ENCODE results near the gene PTPN18. TPM values are rescaled to one million over a fixed set of nuclear protein-coding genes. Genes with fewer than 3 reads are reported as not detected.
"Not testable (repeated sequence)": the region's sequence is repeated elsewhere in the genome, so short reads cannot be mapped to it uniquely, and the experiment has no call there.

PTPN18 gene
- total and polyA plus RNA-seq, 2 of the 4 experiments (the other 2 are of a cell fraction) = 9.7 to 15.5 TPM

DNA sequence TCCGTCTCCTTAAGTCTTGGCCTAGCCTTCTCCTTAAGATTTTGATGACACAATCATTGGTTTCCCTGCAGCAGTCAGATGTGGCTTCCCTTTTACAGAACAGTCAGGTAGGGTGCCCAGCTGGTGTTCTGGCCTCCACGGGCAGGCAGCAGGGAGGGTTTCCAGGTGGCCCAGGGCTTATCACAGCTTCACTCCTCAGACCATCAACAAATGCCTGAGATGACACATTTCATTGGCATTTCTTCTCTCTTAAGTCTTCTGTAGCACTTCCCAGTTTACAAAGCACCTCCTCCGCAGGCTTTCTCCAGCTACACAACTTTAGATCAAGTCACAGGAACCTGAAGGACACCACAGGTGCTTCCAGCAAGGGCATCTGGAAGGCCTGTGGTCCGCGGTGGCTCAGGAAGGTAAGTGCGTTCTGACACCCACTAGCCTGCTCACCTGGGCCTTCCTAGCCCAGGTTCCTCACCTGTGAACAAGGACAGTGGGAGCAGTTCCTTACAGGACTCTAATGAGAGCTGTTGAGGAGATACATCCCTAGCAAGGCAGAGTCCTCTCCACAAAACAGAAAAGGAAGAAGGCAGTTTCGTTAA, 37.6 kb downstream of the PTPN18 start:
- Histone ChIP-seq H3K4ac (ENCODE audit: low read depth, low read length) (no peak overlapping the region), H4K5ac (ENCODE audit: low read depth, low read length) (no peak overlapping the region), H3K9me3 (ENCODE audit: control insufficient read depth, insufficient read depth, low read length) (no peaks in the 10 kb centered on the region), H4K8ac (ENCODE audit: low read depth in 2 of 2, low read length in 2 of 2) (no peak overlapping the region), H2AK5ac (ENCODE audit: low read depth, low read length) (no peak overlapping the region), H3K79me1 (ENCODE audit: low read depth in 1 of 2, low read length in 2 of 2) (peaks cover 0 to 4% of the 10 kb centered on the region in 2 experiments; a peak in 2 of 4 replicates), H3K18ac (ENCODE audit: low read depth, low read length) (no peak overlapping the region), H3K23ac (ENCODE audit: low read depth, low read length) (no peak overlapping the region), H3K4me1 (ENCODE audit: control insufficient read depth, insufficient read depth, low read length) (peaks cover 11% of the 10 kb centered on the region), H2AK9ac (replicated peaks; ENCODE audit: low read depth, low read length, poor library complexity) (no peak overlapping the region), H3K9me1 (ENCODE audit: insufficient read depth, low read length) (no peaks in the 10 kb centered on the region; the same call in 1 of the 2 replicates), H2AFZ (replicated peaks; ENCODE audit: low read length, poor library complexity) (no peak overlapping the region), H2BK120ac (ENCODE audit: low read depth, low read length) (no peak overlapping the region), H3K14ac (replicated peaks; ENCODE audit: low read depth, low read length) (no peak overlapping the region), H4K20me1 (ENCODE audit: insufficient read depth, low read length) (no peaks in the 10 kb centered on the region), H2BK5ac (ENCODE audit: low read depth, low read length, poor library complexity, severe bottlenecking) (no peak overlapping the region), H3K4me3 (ENCODE audit: insufficient read depth, low read depth, low read length) (no peak overlapping the region), H3K56ac (ENCODE audit: extremely low read depth, insufficient read depth, low read length) (no peak overlapping the region), H3K9ac (ENCODE audit: low read depth, low read length) (no peak overlapping the region), H3K4me2 (ENCODE audit: low read depth, low read length) (no peak overlapping the region), H2BK15ac (ENCODE audit: low read depth, low read length) (no peak overlapping the region), H3K27me3 (ENCODE audit: control insufficient read depth, insufficient read depth, low read length) (no peaks in the 10 kb centered on the region), H3K36me3 (ENCODE audit: control insufficient read depth, insufficient read depth, low read length) (no peaks in the 10 kb centered on the region), H4K91ac (ENCODE audit: insufficient read depth, low read depth, low read length) (no peak overlapping the region), H2BK20ac (ENCODE audit: low read depth, low read length) (no peak overlapping the region), H3K27ac (ENCODE audit: insufficient read depth, low read length) (no peak overlapping the region)
- intact Hi-C loops (cut with micrococcal nuclease) (no loop called here), in situ Hi-C loops (cut with MboI; ENCODE audit: low sequenced_read_pairs) (no loop called here), dilution Hi-C loops (cut with HindIII; ENCODE audit: low sequenced_read_pairs, unreplicated experiment) (no loop called here)
- ATAC-seq (ENCODE audit: low read depth) = no peak
- CTCF ChIA-PET = no interaction called here
- POLR2A ChIA-PET (ENCODE audit: unreplicated experiment) = no interaction called here
- no TSS peak for BruUV-seq (replicated peaks)
- peak; percentile 54 for DNase-seq
- 78% methylated on average over 3 of the region's 7 CpGs; no CpG with 5 or more reads in 1 of the 2 experiments for WGBS, 2 experiments (ENCODE audit: extremely low coverage in 2 of 2, insufficient read length in 1 of 2)
- TF ChIP-seq POLR2A (IDR thresholded peaks at IDR 0.05; ENCODE audit: low read depth, low read length) (no peak), BHLHE40 (IDR thresholded peaks at IDR 0.05; ENCODE audit: low read depth, low read length) (no peak), CHD1 (IDR thresholded peaks at IDR 0.05; ENCODE audit: low read depth, low read length) (no peak), MAZ (IDR thresholded peaks at IDR 0.05; ENCODE audit: borderline replicate concordance, low read depth, low read length) (no peak), CEBPB (IDR thresholded peaks at IDR 0.05; ENCODE audit: low read depth, low read length) (no peak)
- TF ChIP-seq, protein P1, sequence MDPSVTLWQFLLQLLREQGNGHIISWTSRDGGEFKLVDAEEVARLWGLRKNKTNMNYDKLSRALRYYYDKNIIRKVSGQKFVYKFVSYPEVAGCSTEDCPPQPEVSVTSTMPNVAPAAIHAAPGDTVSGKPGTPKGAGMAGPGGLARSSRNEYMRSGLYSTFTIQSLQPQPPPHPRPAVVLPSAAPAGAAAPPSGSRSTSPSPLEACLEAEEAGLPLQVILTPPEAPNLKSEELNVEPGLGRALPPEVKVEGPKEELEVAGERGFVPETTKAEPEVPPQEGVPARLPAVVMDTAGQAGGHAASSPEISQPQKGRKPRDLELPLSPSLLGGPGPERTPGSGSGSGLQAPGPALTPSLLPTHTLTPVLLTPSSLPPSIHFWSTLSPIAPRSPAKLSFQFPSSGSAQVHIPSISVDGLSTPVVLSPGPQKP (IDR thresholded peaks at IDR 0.05; ENCODE audit: borderline replicate concordance, low read depth, low read length) = no peak

DNA sequence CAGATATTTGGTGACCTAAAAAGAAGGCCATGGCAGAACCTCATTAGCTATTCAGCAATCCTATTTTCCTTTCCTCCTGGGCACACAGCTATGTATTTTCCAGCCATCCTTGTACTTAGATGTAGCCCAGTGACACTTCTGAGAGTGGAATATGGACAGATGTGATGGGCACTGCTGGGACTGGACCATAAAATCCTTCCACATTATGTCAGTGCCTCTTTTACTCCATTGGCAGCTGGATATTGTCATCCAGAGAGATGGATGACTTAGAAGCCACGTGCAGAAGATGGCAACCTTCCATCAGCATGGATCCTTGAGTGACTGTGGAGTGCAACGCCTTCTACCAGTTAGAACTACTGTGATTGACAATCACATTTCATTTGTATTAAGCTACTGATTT, 50.4 kb downstream of the PTPN18 start:
- H3K18ac ChIP-seq (ENCODE audit: low read depth, low read length); H3K9ac ChIP-seq (ENCODE audit: low read depth, low read length); H3K4me3 ChIP-seq (ENCODE audit: insufficient read depth, low read depth, low read length); H3K9me3 ChIP-seq (ENCODE audit: control insufficient read depth, insufficient read depth, low read length); dilution Hi-C loops (cut with HindIII; ENCODE audit: low sequenced_read_pairs, unreplicated experiment); H2AK5ac ChIP-seq (ENCODE audit: low read depth, low read length); BruUV-seq (replicated peaks); H3K79me1 ChIP-seq (ENCODE audit: low read depth in 1 of 2, low read length in 2 of 2); H2BK5ac ChIP-seq (ENCODE audit: low read depth, low read length, poor library complexity, severe bottlenecking); CTCF ChIA-PET; H3K56ac ChIP-seq (ENCODE audit: extremely low read depth, insufficient read depth, low read length); H2AK9ac ChIP-seq (replicated peaks; ENCODE audit: low read depth, low read length, poor library complexity); H3K14ac ChIP-seq (replicated peaks; ENCODE audit: low read depth, low read length); H3K4ac ChIP-seq (ENCODE audit: low read depth, low read length); H3K27me3 ChIP-seq (ENCODE audit: control insufficient read depth, insufficient read depth, low read length); H3K4me1 ChIP-seq (ENCODE audit: control insufficient read depth, insufficient read depth, low read length); H4K8ac ChIP-seq (ENCODE audit: low read depth in 2 of 2, low read length in 2 of 2); H2BK15ac ChIP-seq (ENCODE audit: low read depth, low read length); H2BK120ac ChIP-seq (ENCODE audit: low read depth, low read length); H3K9me1 ChIP-seq (ENCODE audit: insufficient read depth, low read length); DNase-seq; H4K5ac ChIP-seq (ENCODE audit: low read depth, low read length); H3K23ac ChIP-seq (ENCODE audit: low read depth, low read length); H3K4me2 ChIP-seq (ENCODE audit: low read depth, low read length); H4K91ac ChIP-seq (ENCODE audit: insufficient read depth, low read depth, low read length); POLR2A ChIA-PET (ENCODE audit: unreplicated experiment); H3K27ac ChIP-seq (ENCODE audit: insufficient read depth, low read length); ATAC-seq (ENCODE audit: low read depth); H2AFZ ChIP-seq (replicated peaks; ENCODE audit: low read length, poor library complexity); H3K36me3 ChIP-seq (ENCODE audit: control insufficient read depth, insufficient read depth, low read length); H2BK20ac ChIP-seq (ENCODE audit: low read depth, low read length); intact Hi-C loops (cut with micrococcal nuclease); H4K20me1 ChIP-seq (ENCODE audit: insufficient read depth, low read length); in situ Hi-C loops (cut with MboI; ENCODE audit: low sequenced_read_pairs): not testable (repeated sequence)
- no CpG with 5 or more reads among the region's 2 CpGs for WGBS, 2 experiments (ENCODE audit: extremely low coverage in 2 of 2, insufficient read length in 1 of 2)

Measured in IMR-90 (cell line).